GM12873 (cell line): ENCODE data around the gene PLPP3.

Source experiments
- TF ChIP-seq, protein P1 (sequence below): IDR thresholded peaks from 2 replicates; pipeline ENCODE4 v1.5.1; 2012; ENCODE audit warnings: low read depth, mild to moderate bottlenecking, moderate library complexity, low read length, control low read depth; ENCODE audit not compliant: insufficient read depth; ENCODE audit errors: missing control alignments

PLPP3 gene

DNA sequence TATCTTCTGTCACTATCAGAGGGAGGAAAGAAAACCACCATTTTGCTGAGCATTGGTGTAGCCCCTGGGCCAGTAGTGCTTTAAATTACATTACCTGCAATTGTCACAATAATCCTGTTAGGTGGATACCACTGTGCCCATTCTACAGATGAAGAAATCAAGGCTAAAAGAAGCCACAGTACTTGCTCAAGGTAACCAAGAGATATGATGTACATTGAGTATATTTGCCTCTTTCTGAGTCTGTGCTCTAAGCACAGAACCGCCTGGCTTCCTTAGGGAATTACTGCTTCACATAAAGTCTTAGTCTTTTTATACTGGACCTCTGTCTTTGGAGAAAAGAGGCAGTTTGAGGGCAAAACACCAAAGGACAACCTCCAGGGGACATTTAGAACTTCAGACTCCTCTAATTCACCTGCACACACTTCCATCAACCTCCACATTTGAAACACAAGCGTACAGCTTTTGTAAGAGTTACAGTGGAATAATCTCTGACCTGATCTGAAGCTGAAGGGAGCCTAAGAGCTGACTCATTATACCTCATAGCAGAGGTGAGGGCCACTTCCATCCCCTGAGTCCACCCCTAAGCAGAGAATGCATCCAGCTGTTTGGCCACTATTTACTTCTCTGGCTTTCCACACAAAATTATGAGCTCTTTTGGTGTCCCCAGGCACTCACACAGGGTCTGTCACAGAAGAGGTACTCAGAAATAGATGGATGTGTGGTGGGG is 61.8 kb downstream of the PLPP3 start:
- TF ChIP-seq, protein P1, sequence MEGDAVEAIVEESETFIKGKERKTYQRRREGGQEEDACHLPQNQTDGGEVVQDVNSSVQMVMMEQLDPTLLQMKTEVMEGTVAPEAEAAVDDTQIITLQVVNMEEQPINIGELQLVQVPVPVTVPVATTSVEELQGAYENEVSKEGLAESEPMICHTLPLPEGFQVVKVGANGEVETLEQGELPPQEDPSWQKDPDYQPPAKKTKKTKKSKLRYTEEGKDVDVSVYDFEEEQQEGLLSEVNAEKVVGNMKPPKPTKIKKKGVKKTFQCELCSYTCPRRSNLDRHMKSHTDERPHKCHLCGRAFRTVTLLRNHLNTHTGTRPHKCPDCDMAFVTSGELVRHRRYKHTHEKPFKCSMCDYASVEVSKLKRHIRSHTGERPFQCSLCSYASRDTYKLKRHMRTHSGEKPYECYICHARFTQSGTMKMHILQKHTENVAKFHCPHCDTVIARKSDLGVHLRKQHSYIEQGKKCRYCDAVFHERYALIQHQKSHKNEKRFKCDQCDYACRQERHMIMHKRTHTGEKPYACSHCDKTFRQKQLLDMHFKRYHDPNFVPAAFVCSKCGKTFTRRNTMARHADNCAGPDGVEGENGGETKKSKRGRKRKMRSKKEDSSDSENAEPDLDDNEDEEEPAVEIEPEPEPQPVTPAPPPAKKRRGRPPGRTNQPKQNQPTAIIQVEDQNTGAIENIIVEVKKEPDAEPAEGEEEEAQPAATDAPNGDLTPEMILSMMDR: no peak

DNA sequence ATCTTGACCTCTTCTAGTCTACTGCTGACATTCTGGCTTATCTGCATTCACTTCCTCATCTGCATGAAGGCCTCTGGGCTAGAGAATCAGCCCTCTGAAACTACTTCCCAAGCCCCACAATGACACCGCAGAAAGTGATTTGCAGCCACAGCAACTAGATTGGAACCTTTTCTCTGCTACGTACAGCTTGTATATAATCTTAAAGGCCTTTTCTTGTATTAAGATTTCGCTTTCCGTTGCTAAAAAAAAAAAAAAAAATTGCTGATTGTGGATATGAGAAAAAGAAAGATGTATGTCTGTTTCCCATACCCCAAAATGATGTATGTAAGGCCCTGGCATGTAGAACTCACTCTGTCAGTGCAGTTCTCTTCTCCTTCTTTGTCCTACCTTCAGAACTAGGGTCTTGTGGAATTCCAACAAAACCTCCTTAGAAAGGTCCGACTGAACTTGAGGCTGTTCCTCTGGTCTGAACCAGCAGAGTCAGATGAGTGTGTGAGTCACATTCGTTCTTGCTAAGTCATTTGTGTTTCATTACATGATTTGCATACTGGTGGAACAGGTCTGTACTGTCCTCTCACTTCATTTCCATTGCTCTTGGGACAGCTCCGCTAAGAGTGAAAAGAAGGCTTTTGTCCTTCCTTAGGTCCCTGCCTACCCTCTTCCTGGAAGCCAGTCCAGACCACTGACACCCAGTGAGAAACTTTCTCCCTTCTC is 62.7 kb downstream of the PLPP3 start:
- TF ChIP-seq, protein P1: no peak

DNA sequence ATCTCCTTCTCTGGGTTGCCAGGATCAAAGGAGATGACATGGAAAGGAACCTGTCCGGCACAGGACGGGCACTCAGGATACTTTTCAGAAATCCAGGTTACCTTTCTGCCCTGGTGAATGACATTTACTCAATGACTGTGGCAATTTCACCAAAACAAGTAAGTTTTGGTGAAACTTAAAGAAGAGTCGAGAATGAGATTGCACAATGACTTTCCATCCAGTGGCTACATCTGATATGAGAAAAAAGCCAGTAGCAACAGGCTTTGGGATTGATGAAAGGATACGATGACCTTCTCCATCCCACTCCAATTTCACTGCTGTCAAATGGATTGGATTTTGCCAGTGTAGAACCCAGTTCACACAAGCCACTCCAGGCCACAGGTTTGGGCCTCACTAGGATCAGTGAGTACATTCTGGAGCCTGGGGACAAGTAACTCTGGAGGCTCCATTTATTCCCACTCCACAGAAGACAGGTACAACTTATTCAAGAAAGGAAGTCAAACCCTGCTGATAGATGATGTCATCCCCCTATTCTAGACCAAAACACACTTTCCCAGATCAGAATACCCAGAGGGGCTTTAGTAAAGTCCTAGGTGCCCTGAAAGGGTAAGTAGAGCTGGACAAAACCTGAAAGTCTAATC is 63.3 kb downstream of the PLPP3 start:
- TF ChIP-seq, protein P1: no peak

DNA sequence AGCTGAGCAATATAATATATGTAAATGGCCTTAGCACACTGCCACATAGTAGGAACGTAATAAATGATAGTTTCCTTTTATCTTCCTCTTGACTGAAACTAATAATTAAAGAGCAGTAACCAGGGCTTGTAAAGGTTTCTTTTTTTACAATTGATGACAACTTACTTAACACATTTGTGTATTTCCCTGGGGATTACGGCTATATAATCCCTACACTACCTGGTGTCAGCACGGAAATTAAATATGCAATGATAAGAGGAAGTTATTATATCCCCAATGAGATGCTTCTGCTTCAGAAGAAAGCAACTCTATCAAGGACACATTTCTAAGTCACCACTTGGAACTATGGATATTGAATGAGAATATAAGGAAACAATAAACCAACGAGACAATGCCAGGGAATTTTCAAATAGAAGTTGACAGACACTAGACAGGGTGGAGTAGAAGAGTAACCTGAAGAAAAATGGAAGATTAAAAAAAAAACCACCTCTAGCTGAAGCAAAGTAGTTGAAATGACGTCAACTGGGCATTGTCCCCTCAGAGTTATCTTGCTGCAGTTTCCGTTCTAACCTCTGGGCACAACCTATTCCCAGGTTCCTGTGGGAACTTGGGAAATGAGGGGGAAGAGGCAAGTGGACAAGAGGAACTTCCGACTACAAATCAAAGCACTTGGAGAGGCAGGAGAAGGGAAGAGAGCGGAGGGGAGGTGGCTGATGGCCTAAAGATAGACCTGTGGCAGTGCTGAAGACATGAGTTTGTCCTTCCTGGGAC is 66.5 kb downstream of the PLPP3 start:
- TF ChIP-seq, protein P1: no peak

DNA sequence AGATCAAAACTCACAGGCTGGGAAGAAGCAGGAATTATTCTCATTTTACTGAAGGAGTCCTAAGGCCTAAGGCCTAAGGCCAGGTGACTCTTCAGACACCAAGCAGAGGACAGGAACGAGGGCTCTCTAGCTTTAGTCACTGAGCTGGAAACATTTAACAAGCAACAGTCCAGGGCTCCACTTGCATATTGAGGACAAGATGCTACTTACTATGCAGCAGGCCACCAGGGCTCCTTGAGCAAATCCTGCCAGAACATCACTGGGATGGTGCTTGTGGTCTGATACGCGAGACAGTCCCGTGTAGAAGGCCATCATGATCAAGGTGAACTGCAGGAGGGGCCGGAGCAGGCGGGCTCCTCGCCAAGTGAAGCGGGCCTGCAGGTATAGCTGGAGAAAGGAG is 67.6 kb downstream of the PLPP3 start:
- TF ChIP-seq, protein P1: no peak

DNA sequence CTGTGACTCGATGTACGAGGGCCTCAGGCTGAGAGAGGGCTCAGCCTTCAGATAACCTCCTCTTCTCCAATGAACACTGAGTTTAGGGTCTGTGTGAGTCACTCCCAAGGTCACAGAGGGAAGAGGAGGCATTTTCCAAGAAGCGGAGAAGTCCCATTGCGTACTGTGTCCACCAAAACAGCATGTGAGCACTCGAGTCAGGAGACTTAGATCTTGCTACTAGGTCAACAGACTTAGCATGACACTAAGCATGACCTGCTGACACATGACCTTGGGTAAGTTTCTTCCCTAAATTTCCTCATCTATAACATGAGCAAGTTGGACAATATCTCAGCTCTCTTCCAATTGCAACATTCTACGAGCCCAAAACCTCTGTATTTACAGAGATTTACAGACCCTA is 68.0 kb downstream of the PLPP3 start:
- TF ChIP-seq, protein P1: no peak
